Measurements from ENCODE around the gene CTNNA2.

DNA sequence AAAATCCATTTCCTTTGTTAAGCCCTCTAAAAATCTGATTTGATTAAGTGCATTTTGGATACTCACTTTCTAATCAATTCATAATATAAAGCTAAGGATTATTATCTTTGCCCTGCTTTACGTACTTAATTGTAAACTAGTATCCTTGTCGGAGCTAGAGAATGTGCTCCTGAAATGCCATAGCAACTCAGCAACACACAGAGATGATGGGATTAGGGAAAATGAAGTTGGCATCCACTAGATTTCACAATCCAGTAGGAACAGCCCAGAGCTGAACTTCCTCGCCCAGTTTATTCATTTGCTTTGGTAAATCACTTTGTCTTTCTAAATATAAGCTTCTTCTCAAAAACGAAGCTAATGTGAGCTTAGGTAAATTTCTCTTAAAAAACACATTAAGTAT lies 386.3 kb downstream of the CTNNA2 start:
- TF ChIP-seq, protein P1, sequence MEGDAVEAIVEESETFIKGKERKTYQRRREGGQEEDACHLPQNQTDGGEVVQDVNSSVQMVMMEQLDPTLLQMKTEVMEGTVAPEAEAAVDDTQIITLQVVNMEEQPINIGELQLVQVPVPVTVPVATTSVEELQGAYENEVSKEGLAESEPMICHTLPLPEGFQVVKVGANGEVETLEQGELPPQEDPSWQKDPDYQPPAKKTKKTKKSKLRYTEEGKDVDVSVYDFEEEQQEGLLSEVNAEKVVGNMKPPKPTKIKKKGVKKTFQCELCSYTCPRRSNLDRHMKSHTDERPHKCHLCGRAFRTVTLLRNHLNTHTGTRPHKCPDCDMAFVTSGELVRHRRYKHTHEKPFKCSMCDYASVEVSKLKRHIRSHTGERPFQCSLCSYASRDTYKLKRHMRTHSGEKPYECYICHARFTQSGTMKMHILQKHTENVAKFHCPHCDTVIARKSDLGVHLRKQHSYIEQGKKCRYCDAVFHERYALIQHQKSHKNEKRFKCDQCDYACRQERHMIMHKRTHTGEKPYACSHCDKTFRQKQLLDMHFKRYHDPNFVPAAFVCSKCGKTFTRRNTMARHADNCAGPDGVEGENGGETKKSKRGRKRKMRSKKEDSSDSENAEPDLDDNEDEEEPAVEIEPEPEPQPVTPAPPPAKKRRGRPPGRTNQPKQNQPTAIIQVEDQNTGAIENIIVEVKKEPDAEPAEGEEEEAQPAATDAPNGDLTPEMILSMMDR (IDR thresholded peaks at IDR 0.05): no peak
- TF ChIP-seq POLR2A (IDR thresholded peaks at IDR 0.05): no peak

Data from uterus (tissue), 2 donors.